CD8-positive, alpha-beta memory T cell (primary cell): ENCODE results near the gene ZNF184. TPM values are rescaled to one million over a fixed set of nuclear protein-coding genes. Genes with fewer than 3 reads are reported as not detected.

Experiments
- CTCF ChIA-PET: fragments of 350-600 bp; sonication (Branson Sonifier 250); formaldehyde crosslinking; loops from one replicate; lab custom pipeline; 2021; ENCODE audit warnings: antibody characterized with exemption; lab: Charles Lee
- POLR2A ChIA-PET: fragments of 350-600 bp; sonication (Branson Sonifier 250); formaldehyde crosslinking; loops from one replicate; lab custom pipeline; 2021; ENCODE audit warnings: antibody characterized with exemption; lab: Charles Lee
- DNase-seq, 5 donors: peaks; one replicate each; pipeline versions ENCODE4 v3.0.0 to v3.0.0-alpha.2; 2020 to 2022; ENCODE audit warnings: mixed read lengths in 1 of 5
- H3K27ac ChIP-seq: one replicate; pipeline ENCODE4 v1.7.0; 2013; ENCODE audit warnings: low read depth, mild to moderate bottlenecking, low read length, moderate library complexity
- H3K27me3 ChIP-seq: 2 replicates; pipeline ENCODE4 v1.7.0; 2013; ENCODE audit warnings: low read length, mild to moderate bottlenecking; ENCODE audit not compliant: insufficient read depth, poor library complexity, severe bottlenecking
- H3K36me3 ChIP-seq: 2 replicates; pipeline ENCODE4 v1.7.0; 2013; ENCODE audit warnings: mild to moderate bottlenecking, low read length, moderate library complexity; ENCODE audit not compliant: insufficient read depth
- H3K4me1 ChIP-seq: 2 replicates; pipeline ENCODE4 v1.7.0; 2013; ENCODE audit warnings: mild to moderate bottlenecking, low read length, moderate library complexity; ENCODE audit not compliant: insufficient read depth
- H3K4me3 ChIP-seq: 2 replicates; pipeline ENCODE4 v1.7.0; 2013; ENCODE audit warnings: mild to moderate bottlenecking, low read length
- H3K9me3 ChIP-seq: 2 replicates; pipeline ENCODE4 v1.7.0; 2013; ENCODE audit warnings: mild to moderate bottlenecking, low read length
- H3K27ac Mint-ChIP-seq, 8 donors: one replicate each; pipeline ENCODE4 v1.8.0; 2020 to 2021; ENCODE audit warnings: mixed read lengths in 8 of 8, mild to moderate bottlenecking in 6 of 8, inconsistent platforms in 3 of 8, moderate library complexity in 3 of 8
- H3K27me3 Mint-ChIP-seq, 2 donors: one replicate each; pipeline ENCODE4 v1.8.0; 2020 to 2021; ENCODE audit warnings: mixed read lengths in 2 of 2, mild to moderate bottlenecking in 1 of 2, moderate library complexity in 1 of 2
- H3K36me3 Mint-ChIP-seq, 3 donors: one replicate each; pipeline ENCODE4 v1.8.0; 2020 to 2021; ENCODE audit warnings: mixed read lengths in 3 of 3, inconsistent platforms in 1 of 3, mild to moderate bottlenecking in 1 of 3
- H3K4me1 Mint-ChIP-seq, 3 donors: one replicate each; pipeline ENCODE4 v1.8.0; 2020 to 2021; ENCODE audit warnings: mixed read lengths in 3 of 3, inconsistent platforms in 1 of 3, mild to moderate bottlenecking in 1 of 3
- H3K4me3 Mint-ChIP-seq, 7 donors: one replicate each; pipeline ENCODE4 v1.8.0; 2020 to 2021; ENCODE audit warnings: mixed read lengths in 7 of 7, mild to moderate bottlenecking in 6 of 7, moderate library complexity in 4 of 7, inconsistent platforms in 2 of 7
- H3K9me3 Mint-ChIP-seq, 5 donors: one replicate each; pipeline ENCODE4 v1.8.0; 2020 to 2022; ENCODE audit warnings: mixed read lengths in 5 of 5, mild to moderate bottlenecking in 3 of 5, moderate library complexity in 2 of 5, inconsistent platforms in 1 of 5
- polyA plus RNA-seq: library from polyadenylated mRNA; unstranded; fragments of 300-500 nt; fragmentation: Illumina TruSeq; gene quantifications from one replicate; pipeline ENCODE4 v1.2.3, GENCODE V29; 2021
- total RNA-seq, 2 experiments: library from RNA; stranded (reverse); gene quantifications; one replicate each; pipeline ENCODE4 v1.2.3, GENCODE V29; 2021

ZNF184 gene
- total and polyA plus RNA-seq, 3 experiments from 2014 or later: 9.7 to 10.8 (median 10.0) TPM

GRCh38 chr6:27495386-27496135 lies 22.7 kb upstream of the ZNF184 start:
- Mint-ChIP-seq H3K4me1 (peaks cover 12 to 16% (median 14%) of the 10 kb centered on the region in 3 donors), H3K9me3 (peaks cover 0 to 7% (median 4%) of the 10 kb centered on the region in 5 donors), H3K27ac (peak overlapping the region in 1 of 8 donors; percentile 55), H3K4me3 (peak overlapping the region in 6 of 7 donors; percentile 32 to 78 (median 61)), H3K36me3 (peaks cover 0 to 5% (median 4%) of the 10 kb centered on the region in 3 donors), H3K27me3 (peaks cover 37 to 62% of the 10 kb centered on the region in 2 donors)
- Histone ChIP-seq H3K4me1 (no peaks in the 10 kb centered on the region), H3K27ac (peak overlapping the region; percentile 1), H3K9me3 (no peaks in the 10 kb centered on the region), H3K4me3 (peak overlapping the region; percentile 29), H3K36me3 (no peaks in the 10 kb centered on the region), H3K27me3 (peaks cover 31% of the 10 kb centered on the region)
- ChIA-PET POLR2A (no interaction called here), CTCF (interaction anchor here (1.1 kb wide), 1 partner anchor 11 kb away, joined by 3 read pairs; no protein-coding TSS in a partner anchor)
- peak in 1 of 5 donors; percentile 13 for DNase-seq

DNA sequence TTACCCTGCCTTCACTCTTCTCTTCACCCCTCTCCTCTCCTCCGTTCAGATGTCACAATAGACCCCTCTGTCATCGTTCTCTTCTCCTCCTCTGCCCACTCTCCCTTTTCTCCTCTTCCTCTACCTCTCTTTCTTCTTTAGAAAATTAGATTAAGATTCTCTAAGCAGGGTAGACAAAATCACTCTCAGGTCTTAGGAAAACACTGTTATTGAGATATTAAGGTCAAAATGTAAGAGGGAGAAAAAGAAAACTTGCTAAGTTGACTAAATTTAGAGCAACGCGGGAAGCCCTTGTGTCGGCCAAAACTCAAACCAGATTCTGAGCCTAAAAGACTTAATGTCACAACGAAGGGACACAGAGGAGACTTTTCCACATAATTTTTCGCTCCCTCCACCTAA lies 22.1 kb upstream of the ZNF184 start:
- ChIA-PET CTCF (interaction anchor here (1.1 kb wide), 1 partner anchor 11 kb away, joined by 3 read pairs; no protein-coding TSS in a partner anchor), POLR2A (no interaction called here)
- H3K36me3 Mint-ChIP-seq: peaks cover 0 to 5% (median 4%) of the 10 kb centered on the region in 3 donors
- Histone ChIP-seq H3K36me3 (no peaks in the 10 kb centered on the region), H3K27me3 (peaks cover 31% of the 10 kb centered on the region), H3K4me1 (no peaks in the 10 kb centered on the region), H3K27ac (peak overlapping the region; percentile 1), H3K9me3 (no peaks in the 10 kb centered on the region), H3K4me3 (peak overlapping the region; percentile 29)
- peak overlapping the region in 6 of 7 donors; percentile 23 to 78 (median 61) for H3K4me3 Mint-ChIP-seq
- DNase-seq: no peak
- peaks cover 37 to 62% of the 10 kb centered on the region in 2 donors for H3K27me3 Mint-ChIP-seq
- peaks cover 12 to 16% (median 14%) of the 10 kb centered on the region in 3 donors for H3K4me1 Mint-ChIP-seq
- H3K9me3 Mint-ChIP-seq: peaks cover 0 to 7% (median 4%) of the 10 kb centered on the region in 5 donors
- H3K27ac Mint-ChIP-seq: peak overlapping the region in 1 of 8 donors; percentile 55

DNA sequence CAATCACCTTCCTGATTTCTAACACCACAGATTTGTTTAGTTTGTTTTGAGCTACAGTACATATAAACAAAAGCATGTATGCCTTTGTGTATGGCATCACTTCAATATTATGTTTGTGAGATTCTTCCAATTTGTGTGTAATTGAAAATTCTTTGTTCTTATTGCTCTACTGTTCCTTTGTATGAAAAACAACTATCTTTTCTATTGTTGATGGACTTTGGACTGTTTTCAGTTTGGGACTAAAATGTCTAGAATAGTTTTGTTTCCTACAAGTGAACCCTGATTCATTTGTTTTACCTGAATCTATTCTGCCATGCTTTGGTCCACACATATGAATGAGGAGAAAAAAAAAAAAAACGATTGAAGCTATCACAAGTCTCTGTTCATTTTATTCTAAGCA lies 21.2 kb upstream of the ZNF184 start:
- Mint-ChIP-seq H3K4me1 (peaks cover 12 to 16% (median 14%) of the 10 kb centered on the region in 3 donors), H3K36me3 (peaks cover 0 to 5% (median 4%) of the 10 kb centered on the region in 3 donors), H3K9me3 (peaks cover 0 to 7% (median 4%) of the 10 kb centered on the region in 5 donors), H3K4me3 (no peak overlapping the region), H3K27me3 (peaks cover 37 to 59% of the 10 kb centered on the region in 2 donors), H3K27ac (peak overlapping the region in 1 of 8 donors; percentile 53)
- Histone ChIP-seq H3K27me3 (peaks cover 31% of the 10 kb centered on the region), H3K36me3 (no peaks in the 10 kb centered on the region), H3K27ac (no peak overlapping the region), H3K4me1 (no peaks in the 10 kb centered on the region), H3K4me3 (no peak overlapping the region), H3K9me3 (no peaks in the 10 kb centered on the region)
- ChIA-PET POLR2A (interaction anchor here (0.8 kb wide), 1 partner anchor 8 kb away, joined by 7 read pairs; no protein-coding TSS in a partner anchor), CTCF (no interaction called here)
- no peak for DNase-seq

- ChIA-PET POLR2A (interaction anchor here (0.6 kb wide), 1 partner anchor 11 kb away, joined by 6 read pairs; no protein-coding TSS in a partner anchor), CTCF (no interaction called here)
- Histone ChIP-seq H3K27ac (no peak overlapping the region), H3K9me3 (no peaks in the 10 kb centered on the region), H3K4me1 (no peaks in the 10 kb centered on the region), H3K36me3 (no peaks in the 10 kb centered on the region), H3K27me3 (peaks cover 23% of the 10 kb centered on the region), H3K4me3 (no peak overlapping the region)
- H3K36me3 Mint-ChIP-seq: peaks cover 0 to 5% (median 4%) of the 10 kb centered on the region in 3 donors
- no peak for DNase-seq
- no peak overlapping the region for H3K27ac Mint-ChIP-seq
- peaks cover 0 to 7% (median 4%) of the 10 kb centered on the region in 5 donors for H3K9me3 Mint-ChIP-seq
- H3K4me1 Mint-ChIP-seq: peaks cover 12 to 16% (median 14%) of the 10 kb centered on the region in 3 donors
- peaks cover 35 to 47% of the 10 kb centered on the region in 2 donors for H3K27me3 Mint-ChIP-seq
- no peak overlapping the region for H3K4me3 Mint-ChIP-seq
Measured at GRCh38 chr6:27492631-27493190, 19.8 kb upstream of the ZNF184 start.

- ChIA-PET POLR2A (interaction anchor here (0.6 to 2.1 kb wide), 26 partner anchors 23 to 1460 kb away, joined by 3 to 23 read pairs (median 5); partner anchors contain the start of gene ZNF391), CTCF (interaction anchor here (0.8 to 2.3 kb wide), 12 partner anchors 20 to 423 kb away, joined by 3 to 9 read pairs (median 4); partner anchors contain the start of gene ZNF391)
- H3K27me3 Mint-ChIP-seq: no peaks in the 10 kb centered on the region
- Histone ChIP-seq H3K27me3 (no peaks in the 10 kb centered on the region), H3K9me3 (no peaks in the 10 kb centered on the region), H3K27ac (peak overlapping the region; percentile 98), H3K36me3 (no peaks in the 10 kb centered on the region), H3K4me1 (peaks cover 17% of the 10 kb centered on the region), H3K4me3 (peak overlapping the region; percentile 77)
- peak; percentile 75 to 92 (median 87) for DNase-seq
- no peaks in the 10 kb centered on the region for H3K9me3 Mint-ChIP-seq
- no peak overlapping the region for H3K4me3 Mint-ChIP-seq
- H3K36me3 Mint-ChIP-seq: no peaks in the 10 kb centered on the region
- H3K4me1 Mint-ChIP-seq: peaks cover 0 to 8% (median 4%) of the 10 kb centered on the region in 3 donors
- H3K27ac Mint-ChIP-seq: no peak overlapping the region
Measured at GRCh38 chr6:27479319-27480182, 6.6 kb upstream of the ZNF184 start.

DNA sequence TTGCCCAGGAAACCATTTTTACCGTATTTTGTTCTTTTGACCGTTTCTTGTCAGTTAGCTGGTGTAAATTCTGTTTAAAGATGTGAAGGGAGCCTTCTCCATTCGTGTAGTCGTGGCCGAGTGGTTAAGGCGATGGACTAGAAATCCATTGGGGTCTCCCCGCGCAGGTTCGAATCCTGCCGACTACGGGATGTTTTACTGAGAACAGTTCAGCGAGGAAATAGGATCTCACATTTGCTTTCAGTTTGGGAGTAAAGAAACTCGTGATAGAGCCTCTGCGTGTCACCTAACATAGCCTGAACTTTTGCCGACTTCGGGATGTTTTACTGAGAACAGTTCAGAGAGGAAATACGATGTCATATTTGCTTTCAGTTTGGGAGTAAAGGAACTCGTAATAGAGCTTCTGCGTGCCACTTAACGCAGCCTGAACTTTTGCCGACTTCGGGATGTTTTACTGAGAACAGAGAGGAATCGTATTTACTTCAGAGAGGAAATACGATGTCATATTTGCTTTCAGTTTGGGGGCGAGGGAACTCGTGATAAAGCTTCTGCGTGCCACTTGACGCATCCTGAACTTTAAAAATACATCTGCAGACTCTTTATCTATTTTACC lies 5.9 kb upstream of the ZNF184 start:
- peak overlapping the region; percentile 98 for H3K27ac ChIP-seq
- Mint-ChIP-seq H3K9me3 (no peaks in the 10 kb centered on the region), H3K4me3 (no peak overlapping the region), H3K36me3 (no peaks in the 10 kb centered on the region), H3K27ac (no peak overlapping the region), H3K27me3 (no peaks in the 10 kb centered on the region), H3K4me1 (peaks cover 0 to 8% (median 4%) of the 10 kb centered on the region in 3 donors)
- H3K4me3 ChIP-seq: peak overlapping the region; percentile 77
- H3K27me3 ChIP-seq: no peaks in the 10 kb centered on the region
- POLR2A ChIA-PET: interaction anchor here (0.6 to 2.1 kb wide), 24 partner anchors 24 to 1435 kb away, joined by 3 to 23 read pairs (median 6); partner anchors contain the start of gene ZNF391
- CTCF ChIA-PET: interaction anchor here (0.8 to 2.3 kb wide), 12 partner anchors 21 to 423 kb away, joined by 3 to 9 read pairs (median 4); partner anchors contain the start of gene ZNF391
- H3K9me3 ChIP-seq: no peaks in the 10 kb centered on the region
- DNase-seq: peak; percentile 76 to 94 (median 86)
- peaks cover 17% of the 10 kb centered on the region for H3K4me1 ChIP-seq
- H3K36me3 ChIP-seq: no peaks in the 10 kb centered on the region
